Stimulated activated CD8-positive, alpha-beta memory T cell treated with anti-CD3 and anti-CD28 coated beads, Interleukin-12 subunit alpha, Interleukin-12 subunit beta, amount 100 ng/mL, for 24 hours (primary cell): ENCODE measurements around the gene SLK.
A peak's percentile ranks its signal among the peaks of the same experiment; 100 is the strongest.

Experiments
- DNase-seq: peaks from one replicate; pipeline ENCODE4 v3.0.0-alpha.2; 2020; ENCODE audit errors: extremely low read depth

The SLK gene

GRCh38 chr10:103966671-103967447, at the start of gene SLK:
Gene SLK (plus strand): TSS chr10:103967140. CDS start chr10:103967746, 606 bp downstream.
- peak; percentile 66 for DNase-seq

- DNase-seq: no peak
Measured at GRCh38 chr10:103917302-103918052, 49.5 kb upstream of the SLK start.

- peak; percentile 91 for DNase-seq
Measured at GRCh38 chr10:103918053-103918846, 48.7 kb upstream of the SLK start, which contains the start of gene STN1. Gene STN1 (minus strand): TSS chr10:103918184. CDS start chr10:103917594, 590 bp downstream.

- no peak for DNase-seq
Measured at GRCh38 chr10:103919648-103920025, 47.3 kb upstream of the SLK start.

GRCh38 chr10:103921248-103921647, 45.7 kb upstream of the SLK start:
- no peak for DNase-seq

- DNase-seq: no peak
Measured at GRCh38 chr10:103921750-103922195, 45.2 kb upstream of the SLK start.

GRCh38 chr10:103922659-103923058, 44.3 kb upstream of the SLK start:
- DNase-seq: no peak

GRCh38 chr10:103923502-103923901, 43.4 kb upstream of the SLK start:
- no peak for DNase-seq

- DNase-seq: no peak
Measured at GRCh38 chr10:103925591-103925990, 41.3 kb upstream of the SLK start.

- DNase-seq: no peak
Measured at GRCh38 chr10:103926722-103927319, 40.1 kb upstream of the SLK start.

- DNase-seq: no peak
Measured at GRCh38 chr10:103928784-103929183, 38.2 kb upstream of the SLK start.

- no peak for DNase-seq
Measured at GRCh38 chr10:103929381-103929921, 37.5 kb upstream of the SLK start.

- no peak for DNase-seq
Measured at GRCh38 chr10:103930449-103930848, 36.5 kb upstream of the SLK start.

- DNase-seq: no peak
Measured at GRCh38 chr10:103930881-103931280, 36.1 kb upstream of the SLK start.

GRCh38 chr10:103931603-103932002, 35.3 kb upstream of the SLK start:
- DNase-seq: no peak

GRCh38 chr10:103932271-103932670, 34.7 kb upstream of the SLK start:
- DNase-seq: no peak

GRCh38 chr10:103932971-103933370, 34.0 kb upstream of the SLK start:
- DNase-seq: no peak

- no peak for DNase-seq
Measured at GRCh38 chr10:103933557-103934121, 33.3 kb upstream of the SLK start.

GRCh38 chr10:103934308-103934707, 32.6 kb upstream of the SLK start:
- no peak for DNase-seq

GRCh38 chr10:103936022-103936421, 30.9 kb upstream of the SLK start:
- DNase-seq: no peak

GRCh38 chr10:103939522-103939921, 27.4 kb upstream of the SLK start:
- no peak for DNase-seq
